Ovary (tissue), 9 donors: ENCODE results near the gene ANGPTL3. TPM values are rescaled to one million over a fixed set of nuclear protein-coding genes. Genes with fewer than 3 reads are reported as not detected.

Experiments
- DNase-seq, 5 donors: peaks; one replicate each; pipeline ENCODE4 v3.0.0-alpha.2; 2019 to 2020
- H3K27ac ChIP-seq, 2 donors: fragments of 200-600 bp; one replicate each; pipeline versions ENCODE4 v1.5.1 to v1.8.0; 2019 to 2022
- H3K27me3 ChIP-seq: fragments of 200-600 bp; one replicate; pipeline ENCODE4 v1.8.0; 2022
- H3K36me3 ChIP-seq: fragments of 200-600 bp; sonication (generic); one replicate; pipeline ENCODE4 v1.5.1; 2019
- H3K4me1 ChIP-seq: one replicate; pipeline ENCODE4 v1.8.1; 2013; ENCODE audit warnings: mild to moderate bottlenecking, moderate library complexity; ENCODE audit not compliant: insufficient read depth
- H3K4me3 ChIP-seq: fragments of 200-600 bp; sonication (generic); one replicate; pipeline ENCODE4 v1.5.1; 2017
- H3K9me3 ChIP-seq, 2 donors: fragments of 200-600 bp in 1 of 2; sonication (generic) in 1 of 2; one replicate each; pipeline versions ENCODE4 v1.5.1 to v1.8.1; 2013 to 2019; ENCODE audit warnings: mild to moderate bottlenecking in 1 of 2, moderate library complexity in 1 of 2
- CTCF ChIP-seq, 3 donors: fragments of 450-650 bp in 2 of 3; fragments of 200-600 bp in 1 of 3; IDR thresholded peaks; one replicate each; pipeline versions ENCODE4 v1.5.1 to v1.8.0; 2016 to 2022; ENCODE audit warnings: antibody characterized with exemption in 3 of 3, mild to moderate bottlenecking in 1 of 3
- EP300 ChIP-seq: sonication (generic); formaldehyde crosslinking; IDR thresholded peaks from one replicate; pipeline ENCODE4 v1.6.1; 2017; ENCODE audit warnings: antibody characterized with exemption
- POLR2A ChIP-seq: fragments of 450-650 bp; IDR thresholded peaks from one replicate; pipeline ENCODE4 v1.6.1; 2017; ENCODE audit warnings: antibody characterized with exemption, mild to moderate bottlenecking, moderate library complexity
- WGBS, 3 donors: extraction: QIAGEN DNeasy Blood & Tissue Kit in 1 of 3; methylation state at CpG; one replicate each; pipeline versions ENCODE4 v1.1.5 to v1.1.7; 2013 to 2017; 5-methylcytosine and 5-hydroxymethylcytosine counted together
- intact Hi-C, 4 donors: fragments of 100-400 bp; cut with DNase I; formaldehyde crosslinking; loops; one replicate each; pipeline versions ENCODE4 v1.11.0 to v1.15.1; 2022 to 2023
- polyA plus RNA-seq, 2 donors: library from polyadenylated mRNA; stranded (reverse); fragments of 200-250 nt in 1 of 2; fragments of 350-450 nt in 1 of 2; fragmentation: Illumina TruSeq in 1 of 2; extraction: RNeasy Lipid Tissue Mini Kit (QIAGEN cat#74804) in 1 of 2; gene quantifications; one replicate each; pipeline ENCODE4 v1.2.3, GENCODE V29; 2013 to 2014
- total RNA-seq, 7 donors: library from RNA; depleted of rRNA in 2 of 7; stranded (reverse); fragments of >200 nt in 2 of 7; fragmentation: NEBNext Ultra II Directional in 3 of 7; extraction: Animal tissue kit (Norgen Biotek cat#: 25700) in 3 of 7; gene quantifications; one replicate each; pipeline versions ENCODE4 v1.1.0 to v1.2.4, GENCODE V29; 2016 to 2023
- donor health status: DM: no; HTN: no; CAD: no; lungs with moderate emphysema.
- donor health status: DM: no; HTN: no; CAD: no.
- donor health status: Bipolar disorder and iron deficiency.
- donor health status: DM: yes; HTN: yes; CAD: no.
- donor health status: DM: no; HTN: no; CAD: no.
- donor health status: DM: yes; HTN: yes; CAD: no.

ANGPTL3 gene
- total and polyA plus RNA-seq, 9 donors = 0.12 to 0.13 TPM; not detected in 7

- DNase-seq = no peak
- 47 to 71% (median 59%) methylated on average over 2 of the region's 2 CpGs for WGBS, 3 donors
- Histone ChIP-seq H3K27me3 (no peaks in the 10 kb centered on the region), H3K9me3 (no peaks in the 10 kb centered on the region), H3K36me3 (no peaks in the 10 kb centered on the region), H3K27ac (no peak overlapping the region), H3K4me1 (no peaks in the 10 kb centered on the region), H3K4me3 (no peak overlapping the region)
- TF ChIP-seq POLR2A (no peak), CTCF (IDR thresholded peaks at IDR 0.05) (no peak), EP300 (no peak)
- intact Hi-C loops = no loop called here
These were observed 23.6 kb upstream of the ANGPTL3 start for GRCh38 chr1:62573675-62574074.

GRCh38 chr1:62585469-62586155 is 11.7 kb upstream of the ANGPTL3 start:
- Histone ChIP-seq H3K36me3 (no peaks in the 10 kb centered on the region), H3K4me1 (no peaks in the 10 kb centered on the region), H3K27me3 (no peaks in the 10 kb centered on the region), H3K4me3 (no peak overlapping the region), H3K27ac (no peak overlapping the region), H3K9me3 (no peaks in the 10 kb centered on the region)
- intact Hi-C loops = no loop called here
- no peak for TF ChIP-seq POLR2A
- TF ChIP-seq CTCF (IDR thresholded peaks at IDR 0.05) = no peak
- no peak for TF ChIP-seq EP300
- 29 to 53% (median 34%) methylated on average over 1 of the region's 1 CpG for WGBS, 3 donors
- no peak for DNase-seq

- H3K9me3 ChIP-seq = no peaks in the 10 kb centered on the region
- no peaks in the 10 kb centered on the region for H3K27me3 ChIP-seq
- no peaks in the 10 kb centered on the region for H3K36me3 ChIP-seq
- TF ChIP-seq EP300 (no peak), CTCF (IDR thresholded peaks at IDR 0.05) (no peak), POLR2A (no peak)
- no peak overlapping the region for H3K4me3 ChIP-seq
- H3K27ac ChIP-seq = no peak overlapping the region
- H3K4me1 ChIP-seq = no peaks in the 10 kb centered on the region
- intact Hi-C loops = no loop called here
- DNase-seq = no peak
These were observed 9.3 kb upstream of the ANGPTL3 start for GRCh38 chr1:62588000-62588399.

GRCh38 chr1:62589321-62589720 is 8.0 kb upstream of the ANGPTL3 start:
- H3K27me3 ChIP-seq = no peaks in the 10 kb centered on the region
- WGBS, 3 donors = 74 to 86% (median 81%) methylated on average over 3 of the region's 3 CpGs

More at GRCh38 chr1:62589321-62589720, 8.0 kb upstream of the ANGPTL3 start:
- no peak overlapping the region for H3K4me3 ChIP-seq
- no peak for DNase-seq
- TF ChIP-seq EP300 (no peak), CTCF (IDR thresholded peaks at IDR 0.05) (no peak), POLR2A (no peak)
- intact Hi-C loops = no loop called here
- no peaks in the 10 kb centered on the region for H3K4me1 ChIP-seq
- no peaks in the 10 kb centered on the region for H3K9me3 ChIP-seq
- H3K27ac ChIP-seq = no peak overlapping the region
- H3K36me3 ChIP-seq = no peaks in the 10 kb centered on the region
